ENCODE results near the gene NOP53.

DNA sequence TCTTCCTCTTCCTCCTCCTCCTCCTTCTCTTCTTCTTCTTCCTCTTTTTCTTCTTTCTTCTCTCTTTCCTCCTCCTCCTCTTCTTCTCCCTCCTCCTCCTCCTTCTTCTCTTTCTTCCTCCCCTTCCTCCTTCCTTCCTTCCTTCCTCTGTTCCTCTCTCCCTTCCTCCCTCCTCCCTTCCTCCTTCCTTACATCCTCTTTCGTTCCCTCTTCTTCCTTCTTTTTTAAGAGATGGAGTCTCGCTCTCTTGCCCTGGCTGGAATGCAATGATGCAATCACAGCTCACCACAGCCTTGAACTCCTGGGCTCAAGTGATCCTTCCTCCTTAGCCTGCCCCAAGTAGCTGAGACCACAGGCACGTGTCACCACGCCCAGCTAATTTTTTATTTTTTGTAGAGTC lies 18.9 kb upstream of the NOP53 start:
- TF ChIP-seq, protein P1, sequence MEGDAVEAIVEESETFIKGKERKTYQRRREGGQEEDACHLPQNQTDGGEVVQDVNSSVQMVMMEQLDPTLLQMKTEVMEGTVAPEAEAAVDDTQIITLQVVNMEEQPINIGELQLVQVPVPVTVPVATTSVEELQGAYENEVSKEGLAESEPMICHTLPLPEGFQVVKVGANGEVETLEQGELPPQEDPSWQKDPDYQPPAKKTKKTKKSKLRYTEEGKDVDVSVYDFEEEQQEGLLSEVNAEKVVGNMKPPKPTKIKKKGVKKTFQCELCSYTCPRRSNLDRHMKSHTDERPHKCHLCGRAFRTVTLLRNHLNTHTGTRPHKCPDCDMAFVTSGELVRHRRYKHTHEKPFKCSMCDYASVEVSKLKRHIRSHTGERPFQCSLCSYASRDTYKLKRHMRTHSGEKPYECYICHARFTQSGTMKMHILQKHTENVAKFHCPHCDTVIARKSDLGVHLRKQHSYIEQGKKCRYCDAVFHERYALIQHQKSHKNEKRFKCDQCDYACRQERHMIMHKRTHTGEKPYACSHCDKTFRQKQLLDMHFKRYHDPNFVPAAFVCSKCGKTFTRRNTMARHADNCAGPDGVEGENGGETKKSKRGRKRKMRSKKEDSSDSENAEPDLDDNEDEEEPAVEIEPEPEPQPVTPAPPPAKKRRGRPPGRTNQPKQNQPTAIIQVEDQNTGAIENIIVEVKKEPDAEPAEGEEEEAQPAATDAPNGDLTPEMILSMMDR (conservative IDR thresholded peaks at IDR 0.05; ENCODE audit: low read length) = no peak
- no peak for TF ChIP-seq EZH2phosphoT487 (IDR thresholded peaks at IDR 0.05; ENCODE audit: borderline replicate concordance)
